ENCODE data around the gene PPP1R16B.

Gene PPP1R16B

GRCh38 chr20:38815446-38815845, 9.9 kb downstream of the PPP1R16B start:
- H3K9me2 ChIP-seq (ENCODE audit: low read depth, low read length): no peaks in the 10 kb centered on the region
- no peak overlapping the region for H3K4me3 ChIP-seq (ENCODE audit: low read depth, low read length, poor library complexity, severe bottlenecking)
- peaks cover 91% of the 10 kb centered on the region for H3K79me2 ChIP-seq (ENCODE audit: insufficient read depth, low read length)
- H3K36me3 ChIP-seq (ENCODE audit: insufficient read depth, low read length): peaks cover 55% of the 10 kb centered on the region
- no peaks in the 10 kb centered on the region for H4K20me1 ChIP-seq (ENCODE audit: insufficient read depth, low read length)
- H2AFZ ChIP-seq (ENCODE audit: low read length): no peak overlapping the region
- H3K4me1 ChIP-seq (ENCODE audit: insufficient read depth, low read length, severe bottlenecking): peaks cover 52% of the 10 kb centered on the region
- H3K27me3 ChIP-seq (ENCODE audit: insufficient read depth, low read length): no peaks in the 10 kb centered on the region
- H3F3A ChIP-seq (ENCODE audit: insufficient read depth, low read length): no peaks in the 10 kb centered on the region
- H3K9ac ChIP-seq (ENCODE audit: low read length): no peak overlapping the region
- no peak overlapping the region for H3K4me2 ChIP-seq (ENCODE audit: low read length)
- no peaks in the 10 kb centered on the region for H3K9me3 ChIP-seq (ENCODE audit: low read length)
- TF ChIP-seq EZH2 (IDR thresholded peaks at IDR 0.05; ENCODE audit: borderline replicate concordance, low read length): no peak
- TF ChIP-seq, protein P1, sequence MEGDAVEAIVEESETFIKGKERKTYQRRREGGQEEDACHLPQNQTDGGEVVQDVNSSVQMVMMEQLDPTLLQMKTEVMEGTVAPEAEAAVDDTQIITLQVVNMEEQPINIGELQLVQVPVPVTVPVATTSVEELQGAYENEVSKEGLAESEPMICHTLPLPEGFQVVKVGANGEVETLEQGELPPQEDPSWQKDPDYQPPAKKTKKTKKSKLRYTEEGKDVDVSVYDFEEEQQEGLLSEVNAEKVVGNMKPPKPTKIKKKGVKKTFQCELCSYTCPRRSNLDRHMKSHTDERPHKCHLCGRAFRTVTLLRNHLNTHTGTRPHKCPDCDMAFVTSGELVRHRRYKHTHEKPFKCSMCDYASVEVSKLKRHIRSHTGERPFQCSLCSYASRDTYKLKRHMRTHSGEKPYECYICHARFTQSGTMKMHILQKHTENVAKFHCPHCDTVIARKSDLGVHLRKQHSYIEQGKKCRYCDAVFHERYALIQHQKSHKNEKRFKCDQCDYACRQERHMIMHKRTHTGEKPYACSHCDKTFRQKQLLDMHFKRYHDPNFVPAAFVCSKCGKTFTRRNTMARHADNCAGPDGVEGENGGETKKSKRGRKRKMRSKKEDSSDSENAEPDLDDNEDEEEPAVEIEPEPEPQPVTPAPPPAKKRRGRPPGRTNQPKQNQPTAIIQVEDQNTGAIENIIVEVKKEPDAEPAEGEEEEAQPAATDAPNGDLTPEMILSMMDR (IDR thresholded peaks at IDR 0.05; ENCODE audit: low read length): no peak
- no peak overlapping the region for H3K27ac ChIP-seq (ENCODE audit: low read depth, low read length, poor library complexity, severe bottlenecking)

DNA sequence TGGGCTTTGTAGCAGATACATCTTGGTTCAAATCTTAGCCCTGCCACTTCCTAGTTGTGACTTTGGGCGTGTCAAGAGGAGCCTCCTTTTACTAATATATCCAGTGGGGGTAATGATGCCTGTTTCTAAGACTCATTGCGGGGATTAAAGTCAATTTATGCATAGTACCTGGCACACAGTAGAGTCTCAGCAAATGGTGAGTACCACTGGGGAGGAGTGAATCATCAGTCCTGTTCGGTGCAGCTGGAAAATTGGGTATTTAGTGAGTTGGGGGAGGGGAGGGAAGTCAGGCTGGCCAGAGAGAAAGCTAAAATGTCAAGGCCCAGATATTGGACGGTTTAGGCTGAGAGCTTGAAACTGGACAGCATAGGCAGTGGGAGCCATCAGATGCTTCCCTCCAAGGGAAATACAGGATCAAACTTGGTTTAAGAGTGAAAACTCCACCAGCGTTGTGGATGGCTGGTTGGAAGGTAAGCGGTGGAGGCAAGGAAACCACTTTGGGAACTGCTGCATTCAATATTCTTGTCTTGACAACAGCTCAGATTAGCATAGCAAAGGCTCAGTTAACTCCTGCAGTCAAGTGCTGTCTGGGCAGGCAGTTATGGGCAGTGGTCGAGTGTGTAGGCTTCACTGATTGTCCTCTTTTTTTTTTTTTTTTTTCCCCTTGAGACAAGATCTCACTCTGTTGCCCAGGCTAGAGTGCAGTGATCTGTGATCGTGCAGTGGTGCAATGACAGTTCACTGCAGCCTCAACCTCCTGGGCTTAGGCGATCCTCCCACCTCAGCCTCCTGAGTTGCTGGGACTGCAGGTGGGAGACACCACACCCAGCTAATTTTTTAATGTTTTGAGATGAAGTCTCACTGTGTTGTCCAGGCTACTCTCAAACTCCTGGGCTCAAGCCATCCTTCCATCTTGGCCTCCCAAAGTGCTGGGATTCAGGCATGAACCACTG, 12.9 kb downstream of the PPP1R16B start:
- Histone ChIP-seq H4K20me1 (ENCODE audit: insufficient read depth, low read length) (no peaks in the 10 kb centered on the region), H3K79me2 (ENCODE audit: insufficient read depth, low read length) (peaks cover 88% of the 10 kb centered on the region), H3K9ac (ENCODE audit: low read length) (no peak overlapping the region), H3K27me3 (ENCODE audit: insufficient read depth, low read length) (no peaks in the 10 kb centered on the region), H3K27ac (ENCODE audit: low read depth, low read length, poor library complexity, severe bottlenecking) (peak overlapping the region; percentile 35), H3K4me3 (ENCODE audit: low read depth, low read length, poor library complexity, severe bottlenecking) (no peak overlapping the region), H3K9me3 (ENCODE audit: low read length) (no peaks in the 10 kb centered on the region), H3F3A (ENCODE audit: insufficient read depth, low read length) (no peaks in the 10 kb centered on the region), H3K36me3 (ENCODE audit: insufficient read depth, low read length) (peaks cover 50% of the 10 kb centered on the region), H3K9me2 (ENCODE audit: low read depth, low read length) (no peaks in the 10 kb centered on the region), H3K4me1 (ENCODE audit: insufficient read depth, low read length, severe bottlenecking) (peaks cover 22% of the 10 kb centered on the region), H3K4me2 (ENCODE audit: low read length) (no peak overlapping the region; the same call in 1 of the 2 replicates), H2AFZ (ENCODE audit: low read length) (no peak overlapping the region)
- TF ChIP-seq, protein P1 (IDR thresholded peaks at IDR 0.05; ENCODE audit: low read length): no peak
- no peak for TF ChIP-seq EZH2 (IDR thresholded peaks at IDR 0.05; ENCODE audit: borderline replicate concordance, low read length)

GRCh38 chr20:38825571-38825900, 20.0 kb downstream of the PPP1R16B start:
- Histone ChIP-seq H3K27me3 (ENCODE audit: insufficient read depth, low read length) (no peaks in the 10 kb centered on the region), H3K9me2 (ENCODE audit: low read depth, low read length) (no peaks in the 10 kb centered on the region), H3K4me3 (ENCODE audit: low read depth, low read length, poor library complexity, severe bottlenecking) (no peak overlapping the region), H3K4me1 (ENCODE audit: insufficient read depth, low read length, severe bottlenecking) (peaks cover 29% of the 10 kb centered on the region), H2AFZ (ENCODE audit: low read length) (no peak overlapping the region), H3K27ac (ENCODE audit: low read depth, low read length, poor library complexity, severe bottlenecking) (no peak overlapping the region), H3F3A (ENCODE audit: insufficient read depth, low read length) (no peaks in the 10 kb centered on the region), H3K36me3 (ENCODE audit: insufficient read depth, low read length) (peaks cover 79% of the 10 kb centered on the region), H3K4me2 (ENCODE audit: low read length) (no peak overlapping the region), H4K20me1 (ENCODE audit: insufficient read depth, low read length) (no peaks in the 10 kb centered on the region), H3K9ac (ENCODE audit: low read length) (no peak overlapping the region), H3K9me3 (ENCODE audit: low read length) (no peaks in the 10 kb centered on the region), H3K79me2 (ENCODE audit: insufficient read depth, low read length) (peaks cover 62% of the 10 kb centered on the region)
- TF ChIP-seq, protein P1 (IDR thresholded peaks at IDR 0.05; ENCODE audit: low read length): no peak
- no peak for TF ChIP-seq EZH2 (IDR thresholded peaks at IDR 0.05; ENCODE audit: borderline replicate concordance, low read length)

Measured in OCI-LY1 (cell line).